Measurements from ENCODE around the gene PHF14. TPM values are rescaled to one million over a fixed set of nuclear protein-coding genes. Genes with fewer than 3 reads are reported as not detected.

PHF14 gene
- total RNA-seq, 1 donor from 2014 or later, result 66.5 TPM

DNA sequence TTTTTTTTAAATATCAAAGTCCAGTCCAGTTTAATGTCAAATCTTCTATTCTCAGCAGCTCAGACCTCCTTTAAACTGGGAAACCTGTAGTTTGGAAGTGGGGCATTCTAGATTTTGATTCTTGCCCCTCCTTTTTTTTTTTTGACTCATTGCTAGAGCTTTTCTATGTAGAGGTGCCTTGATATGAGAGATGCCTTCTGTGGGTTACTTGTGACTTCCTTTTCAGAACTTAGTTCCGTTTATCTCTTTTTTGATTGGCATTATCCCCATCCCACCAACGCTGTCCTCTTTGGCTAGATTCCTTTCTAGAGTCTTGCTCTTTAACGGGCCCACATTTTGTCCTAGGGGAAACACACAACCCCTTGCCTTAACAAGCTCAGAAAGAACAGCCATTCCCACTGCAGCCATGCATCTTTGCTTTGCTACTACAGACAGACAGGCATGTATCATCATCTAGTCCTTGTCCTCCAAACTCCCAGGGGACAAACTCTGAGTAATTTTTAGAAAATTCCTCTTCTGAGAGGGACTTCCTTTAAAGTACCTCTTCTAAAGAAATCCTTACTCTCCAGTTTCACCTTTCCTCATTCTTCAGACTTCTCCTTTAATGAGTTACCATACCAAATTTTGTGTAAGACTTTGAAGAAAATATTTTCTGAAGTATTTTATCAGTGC lies 153.6 kb downstream of the PHF14 start:
- Mint-ChIP-seq H3K9me3 (no peaks in the 10 kb centered on the region), H3K27me3 (no peaks in the 10 kb centered on the region), H3K4me3 (no peak overlapping the region), H3K4me1 (ENCODE audit: unreplicated experiment) (peaks cover 26% of the 10 kb centered on the region), H3K27ac (no peak overlapping the region), H3K36me3 (peaks cover 22% of the 10 kb centered on the region)
- TF ChIP-seq, protein P1, sequence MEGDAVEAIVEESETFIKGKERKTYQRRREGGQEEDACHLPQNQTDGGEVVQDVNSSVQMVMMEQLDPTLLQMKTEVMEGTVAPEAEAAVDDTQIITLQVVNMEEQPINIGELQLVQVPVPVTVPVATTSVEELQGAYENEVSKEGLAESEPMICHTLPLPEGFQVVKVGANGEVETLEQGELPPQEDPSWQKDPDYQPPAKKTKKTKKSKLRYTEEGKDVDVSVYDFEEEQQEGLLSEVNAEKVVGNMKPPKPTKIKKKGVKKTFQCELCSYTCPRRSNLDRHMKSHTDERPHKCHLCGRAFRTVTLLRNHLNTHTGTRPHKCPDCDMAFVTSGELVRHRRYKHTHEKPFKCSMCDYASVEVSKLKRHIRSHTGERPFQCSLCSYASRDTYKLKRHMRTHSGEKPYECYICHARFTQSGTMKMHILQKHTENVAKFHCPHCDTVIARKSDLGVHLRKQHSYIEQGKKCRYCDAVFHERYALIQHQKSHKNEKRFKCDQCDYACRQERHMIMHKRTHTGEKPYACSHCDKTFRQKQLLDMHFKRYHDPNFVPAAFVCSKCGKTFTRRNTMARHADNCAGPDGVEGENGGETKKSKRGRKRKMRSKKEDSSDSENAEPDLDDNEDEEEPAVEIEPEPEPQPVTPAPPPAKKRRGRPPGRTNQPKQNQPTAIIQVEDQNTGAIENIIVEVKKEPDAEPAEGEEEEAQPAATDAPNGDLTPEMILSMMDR (conservative IDR thresholded peaks at IDR 0.05), result no peak
- DNase-seq (ENCODE audit: extremely low spot score, unreplicated experiment), result no peak

DNA sequence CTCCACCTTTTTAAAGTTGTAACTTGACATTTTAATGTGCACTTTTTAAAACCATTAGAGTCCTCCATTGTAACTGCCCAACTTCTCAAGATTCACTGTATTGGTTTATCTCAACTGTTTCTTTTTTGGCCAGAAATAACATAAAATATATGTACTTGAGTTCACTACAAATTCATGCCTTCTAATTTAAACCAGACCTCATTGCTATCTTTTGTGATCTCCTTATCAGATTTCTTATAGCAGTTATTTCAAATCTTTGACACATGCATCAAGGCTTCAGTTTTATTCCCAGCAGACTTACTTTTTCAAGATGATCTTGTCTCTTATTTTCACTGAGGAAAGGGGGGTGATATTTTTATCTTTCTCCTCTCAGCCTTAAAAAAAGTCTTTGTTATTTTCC lies 154.3 kb downstream of the PHF14 start:
- TF ChIP-seq, protein P1 (conservative IDR thresholded peaks at IDR 0.05), result no peak
- no peak overlapping the region for H3K27ac Mint-ChIP-seq
- H3K4me1 Mint-ChIP-seq (ENCODE audit: unreplicated experiment), result peaks cover 26% of the 10 kb centered on the region
- no peaks in the 10 kb centered on the region for H3K9me3 Mint-ChIP-seq
- no peak for DNase-seq (ENCODE audit: extremely low spot score, unreplicated experiment)
- H3K4me3 Mint-ChIP-seq, result no peak overlapping the region
- H3K27me3 Mint-ChIP-seq, result no peaks in the 10 kb centered on the region
- H3K36me3 Mint-ChIP-seq, result peaks cover 17% of the 10 kb centered on the region

DNA sequence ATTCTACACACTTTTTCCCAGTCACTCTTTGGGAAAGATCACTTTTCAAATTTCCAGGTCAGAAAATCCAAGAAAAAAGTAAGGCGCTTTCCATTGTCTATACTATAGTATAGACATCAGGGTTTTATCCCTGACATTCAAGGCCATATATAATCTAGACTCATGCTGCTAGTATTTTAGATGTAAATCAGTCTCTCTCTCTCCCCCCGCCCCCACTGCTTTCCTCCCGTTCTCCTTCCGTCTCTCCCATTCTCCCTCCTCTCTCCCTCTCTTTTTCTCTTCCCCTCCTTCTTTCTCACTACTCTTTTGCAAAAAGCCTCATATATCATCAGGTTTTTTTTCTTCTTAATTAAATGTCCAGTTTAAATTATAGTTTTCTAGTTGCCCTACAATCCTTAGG lies 154.8 kb downstream of the PHF14 start:
- TF ChIP-seq, protein P1 (conservative IDR thresholded peaks at IDR 0.05), result no peak
- H3K36me3 Mint-ChIP-seq, result peaks cover 16% of the 10 kb centered on the region
- peaks cover 26% of the 10 kb centered on the region for H3K4me1 Mint-ChIP-seq (ENCODE audit: unreplicated experiment)
- no peak overlapping the region for H3K27ac Mint-ChIP-seq
- DNase-seq (ENCODE audit: extremely low spot score, unreplicated experiment), result no peak
- H3K4me3 Mint-ChIP-seq, result no peak overlapping the region
- no peaks in the 10 kb centered on the region for H3K27me3 Mint-ChIP-seq
- no peaks in the 10 kb centered on the region for H3K9me3 Mint-ChIP-seq

DNA sequence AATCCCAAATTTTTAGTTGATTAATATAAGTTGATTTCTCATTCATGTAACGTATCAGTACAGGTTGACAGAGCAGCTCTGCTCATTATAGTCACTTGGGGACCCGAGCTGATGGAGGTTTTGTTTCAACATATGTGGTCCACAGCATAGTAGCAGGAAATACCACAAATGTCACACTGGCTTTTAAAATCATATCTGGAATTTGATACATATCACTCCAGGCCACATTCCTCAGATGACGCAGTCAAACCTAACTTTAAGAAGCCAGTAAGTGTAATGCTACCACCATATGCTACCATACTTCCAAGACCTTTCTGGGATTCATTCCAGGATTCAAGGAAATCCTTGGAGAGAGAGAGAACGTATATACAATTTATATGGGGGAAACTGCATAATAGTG lies 156.3 kb downstream of the PHF14 start:
- Mint-ChIP-seq H3K36me3 (peaks cover 20% of the 10 kb centered on the region), H3K27me3 (no peaks in the 10 kb centered on the region), H3K9me3 (no peaks in the 10 kb centered on the region), H3K4me1 (ENCODE audit: unreplicated experiment) (peaks cover 23% of the 10 kb centered on the region), H3K4me3 (no peak overlapping the region), H3K27ac (no peak overlapping the region)
- TF ChIP-seq, protein P1 (conservative IDR thresholded peaks at IDR 0.05), result no peak
- DNase-seq (ENCODE audit: extremely low spot score, unreplicated experiment), result no peak

DNA sequence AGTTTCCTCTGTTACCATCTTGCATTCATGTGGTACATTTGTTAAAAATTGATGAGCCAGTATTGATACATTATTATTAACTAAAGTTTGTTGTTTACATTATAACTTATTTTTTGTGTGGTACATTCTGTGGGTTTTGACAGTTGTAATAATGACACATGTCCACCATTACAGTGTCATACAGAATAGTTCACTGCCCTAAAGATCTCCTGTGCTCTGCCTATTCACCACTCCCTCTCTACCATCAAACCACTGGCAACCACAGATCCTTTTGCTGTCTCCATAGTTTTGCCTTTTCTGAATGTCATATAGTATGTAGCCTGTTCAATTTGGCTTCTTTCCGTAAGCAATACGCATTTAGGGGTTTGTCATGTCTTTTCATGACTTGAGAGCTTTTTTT lies 156.9 kb downstream of the PHF14 start:
- no peak overlapping the region for H3K4me3 Mint-ChIP-seq
- DNase-seq (ENCODE audit: extremely low spot score, unreplicated experiment), result no peak
- peaks cover 21% of the 10 kb centered on the region for H3K4me1 Mint-ChIP-seq (ENCODE audit: unreplicated experiment)
- no peaks in the 10 kb centered on the region for H3K9me3 Mint-ChIP-seq
- TF ChIP-seq, protein P1 (conservative IDR thresholded peaks at IDR 0.05), result no peak
- no peak overlapping the region for H3K27ac Mint-ChIP-seq
- peaks cover 20% of the 10 kb centered on the region for H3K36me3 Mint-ChIP-seq
- no peaks in the 10 kb centered on the region for H3K27me3 Mint-ChIP-seq
